ENCODE results near the gene ANTXRL. TPM values are rescaled to one million over a fixed set of nuclear protein-coding genes. Genes with fewer than 3 reads are reported as not detected.
"Not testable (repeated sequence)": the region's sequence is repeated elsewhere in the genome, so short reads cannot be mapped to it uniquely, and the experiment has no call there.

The ANTXRL gene
- total RNA-seq, 1 donor = not detected

GRCh38 chr10:46273506-46274477 is 13.0 kb upstream of the ANTXRL start:
- no peak overlapping the region for H3K4me3 ChIP-seq (ENCODE audit: low read depth, low read length)
- no peak for DNase-seq (ENCODE audit: low read depth)
- TF ChIP-seq CTCF (IDR thresholded peaks at IDR 0.05; ENCODE audit: insufficient read depth, low read length) = no peak

- DNase-seq (ENCODE audit: low read depth) = no peak
- no peak for TF ChIP-seq CTCF (IDR thresholded peaks at IDR 0.05; ENCODE audit: insufficient read depth, low read length)
- H3K4me3 ChIP-seq (ENCODE audit: low read depth, low read length) = no peak overlapping the region
These were observed 9.0 kb upstream of the ANTXRL start for GRCh38 chr10:46277840-46278239.

GRCh38 chr10:46282421-46282831 is 4.4 kb upstream of the ANTXRL start:
- peak overlapping the region; percentile 56 for H3K4me3 ChIP-seq (ENCODE audit: low read depth, low read length)
- DNase-seq (ENCODE audit: low read depth) = not testable (repeated sequence)

- DNase-seq (ENCODE audit: low read depth) = peak; percentile 68
- TF ChIP-seq CTCF (IDR thresholded peaks at IDR 0.05; ENCODE audit: insufficient read depth, low read length) = no peak
These were observed 3.8 kb upstream of the ANTXRL start for GRCh38 chr10:46282842-46283574.

GRCh38 chr10:46283580-46284285 is 3.1 kb upstream of the ANTXRL start:
- no peak for TF ChIP-seq CTCF (IDR thresholded peaks at IDR 0.05; ENCODE audit: insufficient read depth, low read length)
- H3K4me3 ChIP-seq (ENCODE audit: low read depth, low read length) = peak overlapping the region; percentile 69
- DNase-seq (ENCODE audit: low read depth) = no peak

More at GRCh38 chr10:46282842-46283574, 3.8 kb upstream of the ANTXRL start:
- H3K4me3 ChIP-seq (ENCODE audit: low read depth, low read length) = peak overlapping the region; percentile 56

GRCh38 chr10:46284286-46285229 is 2.2 kb upstream of the ANTXRL start:
- no peak for TF ChIP-seq CTCF (IDR thresholded peaks at IDR 0.05; ENCODE audit: insufficient read depth, low read length)
- H3K4me3 ChIP-seq (ENCODE audit: low read depth, low read length) = peak overlapping the region; percentile 69
- DNase-seq (ENCODE audit: low read depth) = peak; percentile 64
